Neutrophil (primary cell): ENCODE data around the gene PERCC1.
"Not testable (repeated sequence)": the region's sequence is repeated elsewhere in the genome, so short reads cannot be mapped to it uniquely, and the experiment has no call there.

ENCODE experiments used
- H3K27ac ChIP-seq: fragments of 200-600 bp; sonication (generic); 2 replicates; pipeline ENCODE4 v1.5.1; 2016; ENCODE audit warnings: mild to moderate bottlenecking, moderate library complexity
- H3K27me3 ChIP-seq: fragments of 200-600 bp; sonication (generic); 2 replicates; pipeline ENCODE4 v1.6.0; 2016; ENCODE audit warnings: mild to moderate bottlenecking
- H3K36me3 ChIP-seq: fragments of 200-600 bp; sonication (generic); 2 replicates; pipeline ENCODE4 v1.5.1; 2017
- H3K4me1 ChIP-seq, 2 experiments: fragments of 200-600 bp in 1 of 2; sonication (generic) in 1 of 2; 1 replicate in 1 of 2; 2 replicates in 1 of 2; pipeline versions ENCODE4 v1.5.1 to v1.6.1; 2013 to 2016; ENCODE audit warnings: low read depth in 1 of 2, low read length in 1 of 2, mild to moderate bottlenecking in 1 of 2, moderate library complexity in 1 of 2; ENCODE audit not compliant: control insufficient read depth in 1 of 2, insufficient read depth in 1 of 2
- H3K4me3 ChIP-seq, 2 experiments: fragments of 200-600 bp in 1 of 2; sonication (generic) in 1 of 2; 1 replicate in 1 of 2; 2 replicates in 1 of 2; pipeline ENCODE4 v1.5.1; 2013 to 2016; ENCODE audit warnings: low read depth in 1 of 2, low read length in 1 of 2, mild to moderate bottlenecking in 1 of 2, moderate library complexity in 1 of 2
- H3K9me3 ChIP-seq: fragments of 200-600 bp; sonication (generic); 2 replicates; pipeline ENCODE4 v1.5.1; 2016
- TF ChIP-seq, protein P1 (sequence below): fragments of 200-600 bp; sonication (generic); IDR thresholded peaks from 2 replicates; pipeline ENCODE4 v1.5.1; 2016; ENCODE audit warnings: antibody characterized with exemption

The PERCC1 gene

DNA sequence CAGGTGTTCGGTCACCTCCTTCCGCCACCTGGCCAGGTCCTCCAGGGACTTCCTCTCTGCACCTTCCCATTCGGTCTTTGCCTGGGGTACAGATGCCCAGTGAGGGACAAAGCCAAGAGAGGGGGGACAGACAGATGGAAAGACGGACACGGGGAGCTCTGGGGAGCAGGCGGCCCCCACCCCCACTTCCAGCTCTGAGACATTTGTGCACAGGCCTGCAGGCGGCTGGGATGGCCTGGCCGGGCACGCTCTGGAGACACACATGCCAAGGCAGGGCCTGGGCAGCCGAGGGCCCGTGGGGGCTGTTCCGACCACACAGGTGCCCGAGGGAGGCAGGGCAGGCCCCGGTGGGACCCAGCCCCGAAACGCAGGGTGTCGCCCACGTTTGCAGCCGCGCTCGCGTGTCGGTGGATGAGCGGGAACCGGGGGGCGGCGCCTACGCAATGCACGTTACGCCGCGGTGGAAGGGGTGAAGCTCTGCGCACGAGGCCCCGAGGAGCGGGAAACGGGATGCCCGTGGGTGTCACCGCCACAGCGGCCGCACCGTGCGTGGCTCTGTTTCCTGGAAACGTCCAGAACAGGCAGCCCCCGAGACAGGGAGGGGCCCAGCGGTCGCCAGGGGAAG lies 6.0 kb downstream of the PERCC1 start:
- no peaks in the 10 kb centered on the region for H3K9me3 ChIP-seq
- no peak overlapping the region for H3K27ac ChIP-seq
- no peak overlapping the region for H3K4me3 ChIP-seq
- H3K4me1 ChIP-seq, result no peaks in the 10 kb centered on the region
- peaks cover 27% of the 10 kb centered on the region for H3K27me3 ChIP-seq
- no peaks in the 10 kb centered on the region for H3K36me3 ChIP-seq
- TF ChIP-seq, protein P1, sequence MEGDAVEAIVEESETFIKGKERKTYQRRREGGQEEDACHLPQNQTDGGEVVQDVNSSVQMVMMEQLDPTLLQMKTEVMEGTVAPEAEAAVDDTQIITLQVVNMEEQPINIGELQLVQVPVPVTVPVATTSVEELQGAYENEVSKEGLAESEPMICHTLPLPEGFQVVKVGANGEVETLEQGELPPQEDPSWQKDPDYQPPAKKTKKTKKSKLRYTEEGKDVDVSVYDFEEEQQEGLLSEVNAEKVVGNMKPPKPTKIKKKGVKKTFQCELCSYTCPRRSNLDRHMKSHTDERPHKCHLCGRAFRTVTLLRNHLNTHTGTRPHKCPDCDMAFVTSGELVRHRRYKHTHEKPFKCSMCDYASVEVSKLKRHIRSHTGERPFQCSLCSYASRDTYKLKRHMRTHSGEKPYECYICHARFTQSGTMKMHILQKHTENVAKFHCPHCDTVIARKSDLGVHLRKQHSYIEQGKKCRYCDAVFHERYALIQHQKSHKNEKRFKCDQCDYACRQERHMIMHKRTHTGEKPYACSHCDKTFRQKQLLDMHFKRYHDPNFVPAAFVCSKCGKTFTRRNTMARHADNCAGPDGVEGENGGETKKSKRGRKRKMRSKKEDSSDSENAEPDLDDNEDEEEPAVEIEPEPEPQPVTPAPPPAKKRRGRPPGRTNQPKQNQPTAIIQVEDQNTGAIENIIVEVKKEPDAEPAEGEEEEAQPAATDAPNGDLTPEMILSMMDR, result no peak

DNA sequence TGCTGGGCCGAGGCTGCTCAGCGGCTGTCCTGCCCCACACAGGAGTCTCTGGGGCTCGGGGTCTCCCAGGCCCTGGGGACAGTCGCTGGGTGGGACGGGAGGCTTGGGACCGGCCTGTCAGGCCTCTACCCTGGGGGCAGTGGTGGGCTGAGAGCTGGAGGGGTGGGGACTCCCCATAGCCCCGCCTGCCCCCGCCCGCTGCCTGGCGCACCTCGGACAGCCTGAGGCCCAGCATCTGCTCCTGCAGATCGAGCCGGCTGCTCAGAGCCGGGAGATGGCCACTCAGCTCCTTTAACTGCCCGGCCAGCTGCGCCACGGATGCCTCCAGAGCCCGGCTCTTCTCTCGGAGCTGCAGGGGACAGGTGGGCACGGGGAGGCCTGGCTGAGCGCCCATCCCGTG lies 6.7 kb downstream of the PERCC1 start:
- H3K4me1 ChIP-seq, result no peaks in the 10 kb centered on the region
- TF ChIP-seq, protein P1, result no peak
- H3K36me3 ChIP-seq, result no peaks in the 10 kb centered on the region
- H3K4me3 ChIP-seq, result no peak overlapping the region
- H3K27ac ChIP-seq, result no peak overlapping the region
- no peaks in the 10 kb centered on the region for H3K9me3 ChIP-seq
- H3K27me3 ChIP-seq, result peaks cover 19% of the 10 kb centered on the region

DNA sequence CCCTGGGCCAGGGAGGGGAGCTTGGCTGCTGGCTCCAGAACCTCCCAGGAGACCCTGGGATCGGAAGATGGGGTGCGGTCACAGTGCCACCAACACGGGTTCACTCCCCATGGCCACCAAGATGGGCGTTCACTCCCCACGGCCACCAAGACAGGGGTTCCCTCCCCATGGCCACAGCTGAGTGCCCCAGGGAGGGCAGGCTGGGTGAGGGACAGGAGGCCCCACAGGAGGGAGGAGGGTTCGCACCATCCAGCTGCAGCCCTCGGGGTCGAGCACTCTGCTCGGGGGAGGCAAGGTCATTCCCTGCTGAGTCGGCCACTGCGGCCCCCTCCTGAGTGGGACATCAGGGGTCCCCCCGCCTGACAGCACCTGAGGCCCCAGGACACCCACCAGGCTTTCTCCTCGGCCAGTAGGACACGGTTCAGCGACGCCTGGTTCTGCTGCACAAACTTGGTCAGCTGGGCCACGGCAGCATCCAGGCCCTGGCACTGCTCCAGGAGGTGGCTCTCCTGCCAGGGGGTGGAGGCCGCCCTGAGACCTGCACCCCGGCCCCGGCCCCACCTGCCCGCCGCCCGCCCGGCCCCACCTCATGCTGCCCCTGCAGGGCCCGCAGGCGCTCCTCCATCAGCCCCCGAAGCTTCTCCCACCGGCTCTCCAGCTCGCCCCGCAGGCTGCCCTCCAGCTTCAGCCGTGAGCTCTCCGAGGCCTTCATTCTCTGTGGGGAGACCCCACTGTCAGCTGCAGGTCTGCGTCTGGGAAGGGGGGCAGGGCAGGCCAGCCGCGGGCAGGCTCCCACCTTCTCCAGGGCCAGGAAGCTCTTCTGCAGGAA lies 7.6 kb downstream of the PERCC1 start:
- Histone ChIP-seq H3K4me3 (no peak overlapping the region), H3K36me3 (no peaks in the 10 kb centered on the region), H3K4me1 (no peaks in the 10 kb centered on the region), H3K27me3 (peaks cover 11% of the 10 kb centered on the region), H3K9me3 (no peaks in the 10 kb centered on the region), H3K27ac (no peak overlapping the region)
- TF ChIP-seq, protein P1, result no peak

DNA sequence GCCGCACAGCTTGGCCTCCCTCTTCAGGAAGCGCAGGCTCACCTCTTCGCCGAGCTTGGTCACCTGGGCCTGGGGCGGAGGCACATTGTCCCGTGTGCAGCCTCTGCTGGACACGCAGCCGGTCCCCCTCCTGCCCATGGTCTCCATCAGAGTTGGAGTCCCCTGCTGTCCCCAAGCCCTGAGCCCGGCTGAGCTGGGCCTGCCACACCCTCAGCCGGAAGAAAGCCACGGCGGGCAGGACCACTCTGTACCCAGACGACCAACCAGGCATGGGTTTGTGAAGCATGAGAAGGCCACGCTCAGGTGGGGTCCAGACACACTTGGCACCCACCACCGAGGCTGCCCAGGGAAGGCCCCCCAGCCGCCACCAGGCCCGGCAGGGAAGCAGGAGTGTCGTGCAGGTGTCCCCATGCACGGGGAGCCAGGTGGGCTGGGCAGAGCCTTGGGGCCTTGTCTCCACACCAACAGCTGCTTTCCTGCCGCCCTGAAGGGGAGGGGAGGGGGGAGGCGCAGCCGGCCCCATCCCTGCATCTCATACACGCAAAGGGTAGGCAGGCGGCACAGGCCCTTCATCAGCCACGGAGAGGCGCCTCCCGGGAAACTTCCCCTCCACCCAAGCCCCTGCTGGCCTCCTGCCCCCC lies 8.3 kb downstream of the PERCC1 start:
- H3K9me3 ChIP-seq, result no peaks in the 10 kb centered on the region
- no peak overlapping the region for H3K27ac ChIP-seq
- H3K27me3 ChIP-seq, result peaks cover 4% of the 10 kb centered on the region
- TF ChIP-seq, protein P1, result no peak
- H3K36me3 ChIP-seq, result no peaks in the 10 kb centered on the region
- H3K4me3 ChIP-seq, result no peak overlapping the region
- H3K4me1 ChIP-seq, result no peaks in the 10 kb centered on the region

DNA sequence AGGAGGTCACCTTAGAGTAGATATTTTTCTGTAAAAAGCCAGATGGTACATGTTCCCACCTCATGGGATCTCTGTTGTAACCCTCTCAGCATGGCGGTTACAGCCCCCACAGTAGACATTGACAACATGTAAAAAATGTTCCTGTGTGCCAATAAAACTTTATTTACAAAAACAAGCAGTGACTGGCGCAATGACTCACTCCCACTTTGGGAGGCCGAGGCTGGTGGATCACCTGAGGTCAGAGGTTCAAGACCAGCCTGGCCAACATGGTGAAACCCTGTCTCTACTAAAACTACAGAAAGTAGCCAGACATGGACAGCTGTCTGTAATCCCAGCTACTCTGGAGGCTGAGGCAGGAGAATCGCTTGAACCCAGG lies 8.8 kb downstream of the PERCC1 start:
- H3K4me3 ChIP-seq, H3K27me3 ChIP-seq, H3K36me3 ChIP-seq, H3K27ac ChIP-seq, H3K9me3 ChIP-seq, H3K4me1 ChIP-seq: not testable (repeated sequence)

DNA sequence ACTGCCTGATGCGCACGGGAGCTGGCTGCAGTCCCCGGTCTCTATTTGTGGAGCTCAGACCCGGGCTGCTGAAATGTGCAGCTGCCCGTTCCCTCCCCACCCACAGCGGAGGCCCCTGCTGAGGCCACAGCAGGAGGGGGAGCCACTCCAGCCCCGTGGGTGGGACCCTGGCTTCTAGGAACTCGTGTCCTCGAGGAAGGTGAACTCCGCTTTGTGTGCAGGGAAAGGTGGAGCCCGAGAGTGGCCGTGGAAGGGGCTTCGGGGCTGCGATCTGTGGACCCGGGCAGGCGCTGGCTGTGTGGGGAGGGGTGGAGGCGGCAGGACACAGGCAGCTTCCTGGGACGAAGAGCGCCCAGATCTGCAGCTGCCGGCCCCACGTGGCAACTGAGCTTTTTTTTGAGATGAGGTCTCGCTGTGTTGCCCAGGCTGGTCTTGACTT lies 10.5 kb downstream of the PERCC1 start:
- H3K27ac ChIP-seq, result no peak overlapping the region
- no peaks in the 10 kb centered on the region for H3K9me3 ChIP-seq
- H3K27me3 ChIP-seq, result no peaks in the 10 kb centered on the region
- no peak overlapping the region for H3K4me3 ChIP-seq
- no peaks in the 10 kb centered on the region for H3K4me1 ChIP-seq
- TF ChIP-seq, protein P1, result no peak
- H3K36me3 ChIP-seq, result peaks cover 15% of the 10 kb centered on the region
